A549 (cell line): ENCODE measurements around the gene ZBTB44. TPM values are rescaled to one million over a fixed set of nuclear protein-coding genes. Genes with fewer than 3 reads are reported as not detected.

Experiments used
- ATAC-seq, 2 experiments: fragments of 200-7000 bp in 1 of 2; fragments of >200 bp in 1 of 2; cut with Nextera tagmentation in 1 of 2; cut with Tn5 transposase in 1 of 2; 3 replicates each; pipeline versions ENCODE4 v1.8.0 to v1.9.1; 2018 to 2020; ENCODE audit warnings: mild to moderate bottlenecking in 1 of 2, moderate library complexity in 1 of 2
- CTCF ChIA-PET: fragments of 300-600 bp; sonication (Branson Sonifier 250); formaldehyde crosslinking; extraction: SDS; loops from one replicate; lab custom pipeline; 2021; ENCODE audit warnings: antibody characterized with exemption, inconsistent platforms; lab: Yijun Ruan, JAX
- POLR2A ChIA-PET: fragments of 350-600 bp; formaldehyde crosslinking; extraction: SDS; loops from one replicate; lab custom pipeline; 2021; ENCODE audit warnings: antibody characterized with exemption, inconsistent platforms; lab: Yijun Ruan, JAX
- DNase-seq, 2 experiments: peaks; one replicate each; pipeline versions ENCODE4 v3.0.0 to v3.0.0-alpha.2; 2011 to 2016; ENCODE audit warnings: low read depth in 1 of 2, low spot score in 1 of 2
- FAIRE-seq: peaks from 2 replicates; lab custom pipeline; 2011; peaks lifted over from hg19 to GRCh38; lab: Jason Lieb, UNC
- H3K27ac ChIP-seq, 2 experiments: fragments of >200 bp; sonication (Bioruptor Twin); formaldehyde crosslinking; 3 replicates each; pipeline ENCODE4 v1.5.1; 2016 to 2017
- H3K4me1 ChIP-seq: fragments of >200 bp; sonication (Bioruptor Twin); formaldehyde crosslinking; 3 replicates; pipeline ENCODE4 v1.6.1; 2016
- H3K4me2 ChIP-seq: fragments of >200 bp; sonication (Bioruptor Twin); formaldehyde crosslinking; 3 replicates; pipeline ENCODE4 v1.6.1; 2016
- H3K4me3 ChIP-seq: fragments of >200 bp; sonication (Bioruptor Twin); formaldehyde crosslinking; 3 replicates; pipeline ENCODE4 v1.5.1; 2016
- H3K9me3 ChIP-seq: fragments of >200 bp; sonication (Bioruptor Twin); formaldehyde crosslinking; 3 replicates; pipeline ENCODE4 v1.6.1; 2016
- CHD2 ChIP-seq: fragments of 150-350 bp; IDR thresholded peaks from 2 replicates; pipeline ENCODE4 v1.6.1; 2014; ENCODE audit warnings: low read length; ENCODE audit not compliant: partially characterized antibody
- CHD4 ChIP-seq: fragments of 200-600 bp; sonication (generic); IDR thresholded peaks from 2 replicates; pipeline ENCODE4 v1.6.1; 2016; ENCODE audit warnings: antibody characterized with exemption, mild to moderate bottlenecking, borderline replicate concordance
- CTCF ChIP-seq: fragments of >200 bp; sonication (Bioruptor Twin); formaldehyde crosslinking; IDR thresholded peaks from 3 replicates; pipeline ENCODE4 v1.5.1; 2016
- EHMT2 ChIP-seq: fragments of 200-600 bp; sonication (generic); IDR thresholded peaks from 2 replicates; pipeline ENCODE4 v1.6.1; 2016; ENCODE audit warnings: antibody characterized with exemption, low read depth, mild to moderate bottlenecking, moderate library complexity
- ESRRA ChIP-seq: fragments of 150-350 bp; IDR thresholded peaks from 2 replicates; pipeline ENCODE4 v1.6.1; 2014; ENCODE audit warnings: mild to moderate bottlenecking, low read length, borderline replicate concordance
- FOSB ChIP-seq: fragments of 250-450 bp; sonication (Bioruptor Pico); IDR thresholded peaks from 2 replicates; pipeline ENCODE4 v1.5.0; 2020; ENCODE audit warnings: mild to moderate bottlenecking, moderate library complexity
- FOXS1 ChIP-seq: fragments of 250-450 bp; sonication (Bioruptor Pico); IDR thresholded peaks from 2 replicates; pipeline ENCODE4 v1.5.0; 2020; ENCODE audit warnings: mild to moderate bottlenecking, moderate library complexity
- GATA3 ChIP-seq: IDR thresholded peaks from 2 replicates; pipeline ENCODE4 v1.6.1; 2012; ENCODE audit warnings: borderline replicate concordance
- HDAC2 ChIP-seq: fragments of 200-600 bp; sonication (generic); IDR thresholded peaks from 2 replicates; pipeline ENCODE4 v1.6.1; 2016
- HES2 ChIP-seq: fragments of >200 bp; sonication (Bioruptor Twin); formaldehyde crosslinking; IDR thresholded peaks from 2 replicates; pipeline ENCODE4 v1.6.1; 2016
- HOXA7 ChIP-seq: fragments of 250-450 bp; sonication (Bioruptor Pico); IDR thresholded peaks from 2 replicates; pipeline ENCODE4 v1.5.0; 2020; ENCODE audit warnings: mild to moderate bottlenecking, moderate library complexity
- HOXB5 ChIP-seq: fragments of 250-450 bp; sonication (Bioruptor Pico); IDR thresholded peaks from 2 replicates; pipeline ENCODE4 v1.5.0; 2020; ENCODE audit warnings: mild to moderate bottlenecking, moderate library complexity
- JUNB ChIP-seq: fragments of >200 bp; sonication (Bioruptor Twin); formaldehyde crosslinking; IDR thresholded peaks from 2 replicates; pipeline ENCODE4 v1.6.1; 2016
- MAFK ChIP-seq: fragments of 450-650 bp; IDR thresholded peaks from 2 replicates; pipeline ENCODE4 v1.6.1; 2014; ENCODE audit not compliant: partially characterized antibody
- NPAS2 ChIP-seq: fragments of 250-450 bp; sonication (Bioruptor Pico); IDR thresholded peaks from 2 replicates; pipeline ENCODE4 v1.8.0; 2022; ENCODE audit warnings: mild to moderate bottlenecking, moderate library complexity, borderline replicate concordance
- PBX3 ChIP-seq: IDR thresholded peaks from 2 replicates; pipeline ENCODE4 v1.6.1; 2012
- PHF8 ChIP-seq: fragments of 200-600 bp; sonication (generic); IDR thresholded peaks from 2 replicates; pipeline ENCODE4 v1.6.1; 2016; ENCODE audit warnings: low read depth, mild to moderate bottlenecking, antibody characterized with exemption, moderate library complexity, borderline replicate concordance
- POLR2A ChIP-seq: IDR thresholded peaks from 2 replicates; pipeline ENCODE4 v1.6.1; 2012; ENCODE audit warnings: mild to moderate bottlenecking, low read length
- RARB ChIP-seq: fragments of 250-450 bp; sonication (Bioruptor Pico); IDR thresholded peaks from 2 replicates; pipeline ENCODE4 v1.8.0; 2021; ENCODE audit warnings: mild to moderate bottlenecking, moderate library complexity
- RCOR1 ChIP-seq: fragments of 150-350 bp; IDR thresholded peaks from 2 replicates; pipeline ENCODE4 v1.6.1; 2014; ENCODE audit warnings: antibody characterized with exemption, low read length, low read depth
- RFX5 ChIP-seq: fragments of 450-650 bp; IDR thresholded peaks from 2 replicates; pipeline ENCODE4 v1.7.1; 2014; ENCODE audit warnings: antibody characterized with exemption, mild to moderate bottlenecking, moderate library complexity
- RNF2 ChIP-seq: fragments of 200-600 bp; sonication (generic); IDR thresholded peaks from 2 replicates; pipeline ENCODE4 v1.6.1; 2016; ENCODE audit warnings: low read depth, mild to moderate bottlenecking, antibody characterized with exemption, moderate library complexity, borderline replicate concordance
- WGBS: methylation state at CpG from one replicate; pipeline ENCODE4 v1.1.6; 2017; ENCODE audit errors: missing lambda C conversion rate; 5-methylcytosine and 5-hydroxymethylcytosine counted together
- polyA plus RNA-seq, 4 experiments: library from polyadenylated mRNA; depleted of rRNA in 3 of 4; stranded (reverse); fragments of >200 nt; fragmentation: RNase III in 1 of 4; extraction: RNeasy Plus Mini Kit Qiagen cat#74134 plus additional on column Dnase treatment in 1 of 4; gene quantifications; 2 replicates in 3 of 4; 3 replicates in 1 of 4; pipeline ENCODE4 v1.2.3, GENCODE V29; 2011 to 2017
- TF ChIP-seq, protein P1 (sequence below): IDR thresholded peaks from 2 replicates; pipeline ENCODE4 v1.6.1; 2012; ENCODE audit warnings: low read depth, borderline replicate concordance
- TF ChIP-seq, protein P2 (sequence below): fragments of 450-650 bp; IDR thresholded peaks from 2 replicates; pipeline ENCODE4 v1.6.1; 2014; ENCODE audit warnings: antibody characterized with exemption

The ZBTB44 gene
- polyA plus RNA-seq, 2 of the 4 experiments (the other 2 are of a cell fraction), result 6.7 to 16.1 TPM

GRCh38 chr11:130278151-130278550 is 36.6 kb downstream of the ZBTB44 start:
- ChIA-PET POLR2A (no interaction called here), CTCF (no interaction called here)
- TF ChIP-seq FOSB (CRISPR knock-in tag), result no peak
- TF ChIP-seq HOXB5 (CRISPR knock-in tag), result no peak
- TF ChIP-seq PBX3, result no peak
- TF ChIP-seq CHD2, result no peak
- no peak for TF ChIP-seq RCOR1
- Histone ChIP-seq H3K9me3 (no peaks in the 10 kb centered on the region), H3K4me1 (no peaks in the 10 kb centered on the region), H3K4me3 (no peak overlapping the region), H3K4me2 (no peak overlapping the region), H3K27ac (no peak overlapping the region)
- ATAC-seq (no peak), FAIRE-seq (no peak), DNase-seq (no peak)
- WGBS, result 92% methylated on average over 3 of the region's 3 CpGs

GRCh38 chr11:130272336-130272735 is 42.4 kb downstream of the ZBTB44 start:
- POLR2A ChIA-PET, result no interaction called here
- TF ChIP-seq PBX3 (no peak), JUNB (no peak), GATA3 (no peak), MAFK (no peak), EHMT2 (no peak)
- H3K4me2 ChIP-seq, result no peak overlapping the region
- no peak for ATAC-seq
- CTCF ChIA-PET, result no interaction called here
- DNase-seq, result no peak
- no peak for FAIRE-seq
- no peak overlapping the region for H3K4me3 ChIP-seq
- H3K27ac ChIP-seq, result no peak overlapping the region
- WGBS, result 95% methylated on average over 2 of the region's 2 CpGs
- H3K4me1 ChIP-seq, result no peaks in the 10 kb centered on the region
- H3K9me3 ChIP-seq, result no peaks in the 10 kb centered on the region

- TF ChIP-seq, protein P1, sequence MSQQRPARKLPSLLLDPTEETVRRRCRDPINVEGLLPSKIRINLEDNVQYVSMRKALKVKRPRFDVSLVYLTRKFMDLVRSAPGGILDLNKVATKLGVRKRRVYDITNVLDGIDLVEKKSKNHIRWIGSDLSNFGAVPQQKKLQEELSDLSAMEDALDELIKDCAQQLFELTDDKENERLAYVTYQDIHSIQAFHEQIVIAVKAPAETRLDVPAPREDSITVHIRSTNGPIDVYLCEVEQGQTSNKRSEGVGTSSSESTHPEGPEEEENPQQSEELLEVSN, result no peak
- TF ChIP-seq ESRRA (no peak), RCOR1 (no peak), HES2 (no peak), POLR2A (no peak), CHD4 (no peak), RNF2 (no peak), EHMT2 (no peak), CTCF (no peak), RFX5 (no peak), PHF8 (no peak), NPAS2 (CRISPR knock-in tag) (no peak), MAFK (no peak), JUNB (no peak), RARB (CRISPR knock-in tag) (no peak), HOXA7 (CRISPR knock-in tag) (no peak), FOXS1 (CRISPR knock-in tag) (no peak), HDAC2 (no peak)
- TF ChIP-seq, protein P2, sequence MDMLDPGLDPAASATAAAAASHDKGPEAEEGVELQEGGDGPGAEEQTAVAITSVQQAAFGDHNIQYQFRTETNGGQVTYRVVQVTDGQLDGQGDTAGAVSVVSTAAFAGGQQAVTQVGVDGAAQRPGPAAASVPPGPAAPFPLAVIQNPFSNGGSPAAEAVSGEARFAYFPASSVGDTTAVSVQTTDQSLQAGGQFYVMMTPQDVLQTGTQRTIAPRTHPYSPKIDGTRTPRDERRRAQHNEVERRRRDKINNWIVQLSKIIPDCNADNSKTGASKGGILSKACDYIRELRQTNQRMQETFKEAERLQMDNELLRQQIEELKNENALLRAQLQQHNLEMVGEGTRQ, result no peak
- no peaks in the 10 kb centered on the region for H3K4me1 ChIP-seq
- POLR2A ChIA-PET, result no interaction called here
- no peak for FAIRE-seq
- no peak for ATAC-seq
- no peaks in the 10 kb centered on the region for H3K9me3 ChIP-seq
- H3K4me3 ChIP-seq, result no peak overlapping the region
- CTCF ChIA-PET, result no interaction called here
- WGBS, result 67% methylated on average over 1 of the region's 1 CpG
- H3K4me2 ChIP-seq, result no peak overlapping the region
- H3K27ac ChIP-seq, result no peak overlapping the region
- no peak for DNase-seq
Measured at GRCh38 chr11:130269326-130269943, 45.3 kb downstream of the ZBTB44 start.
